IMR-90 (cell line): ENCODE measurements around the gene AMPD3.

Experiments used
- ELK1 ChIP-seq: fragments of 150-350 bp; IDR thresholded peaks from 2 replicates; pipeline ENCODE4 v1.6.1; 2016; ENCODE audit warnings: low read depth, mild to moderate bottlenecking, low read length, moderate library complexity, borderline replicate concordance
- MXI1 ChIP-seq: IDR thresholded peaks from 2 replicates; pipeline ENCODE4 v1.6.1; 2012; ENCODE audit warnings: low read depth, mild to moderate bottlenecking, low read length, moderate library complexity, borderline replicate concordance

GRCh38 chr11:10444725-10445315, 10.2 kb upstream of the AMPD3 start:
- TF ChIP-seq MXI1 (no peak), ELK1 (no peak)
